Loucy (cell line): ENCODE measurements around the gene CADM2.

Experiments used
- CTCF ChIP-seq: fragments of 200-600 bp; sonication (generic); conservative IDR thresholded peaks from 2 replicates; pipeline ENCODE4 v1.5.1; 2014; ENCODE audit warnings: mild to moderate bottlenecking, antibody characterized with exemption, low read length
- EZH2phosphoT487 ChIP-seq: fragments of 200-600 bp; IDR thresholded peaks from 2 replicates; pipeline ENCODE4 v1.6.1; 2018; ENCODE audit warnings: antibody characterized with exemption, mild to moderate bottlenecking, moderate library complexity, borderline replicate concordance

GRCh38 chr3:85270488-85270887 lies 311.7 kb downstream of the CADM2 start:
- TF ChIP-seq CTCF, result no peak
- TF ChIP-seq EZH2phosphoT487, result no peak
